ENCODE data around the gene ABCC1.

Gene ABCC1

GRCh38 chr16:16051132-16051531, 101.7 kb downstream of the ABCC1 start:
- no peak for DNase-seq

GRCh38 chr16:16052916-16053315, 103.5 kb downstream of the ABCC1 start:
- no peak for DNase-seq

- DNase-seq: no peak
These were observed 107.7 kb downstream of the ABCC1 start for GRCh38 chr16:16057102-16057501.

- DNase-seq: no peak
These were observed 109.7 kb downstream of the ABCC1 start for GRCh38 chr16:16059160-16059559.

- no peak for DNase-seq
These were observed 110.6 kb downstream of the ABCC1 start for GRCh38 chr16:16059895-16060590.

- no peak for DNase-seq
These were observed 112.9 kb downstream of the ABCC1 start for GRCh38 chr16:16062023-16062937.

GRCh38 chr16:16063683-16064082, 114.3 kb downstream of the ABCC1 start:
- no peak for DNase-seq

- DNase-seq: no peak
These were observed 115.5 kb downstream of the ABCC1 start for GRCh38 chr16:16064874-16065384.

GRCh38 chr16:16067127-16067526, 117.7 kb downstream of the ABCC1 start:
- DNase-seq: no peak

GRCh38 chr16:16071631-16072244, 122.3 kb downstream of the ABCC1 start:
- no peak for DNase-seq

GRCh38 chr16:16073001-16073545, 123.7 kb downstream of the ABCC1 start:
- no peak for DNase-seq

- DNase-seq: no peak
These were observed 124.8 kb downstream of the ABCC1 start for GRCh38 chr16:16073891-16074881.

- DNase-seq: no peak
These were observed 126.3 kb downstream of the ABCC1 start for GRCh38 chr16:16075488-16076422.

- DNase-seq: no peak
These were observed 127.0 kb downstream of the ABCC1 start for GRCh38 chr16:16076423-16076813.

GRCh38 chr16:16080465-16081065, 131.1 kb downstream of the ABCC1 start:
- no peak for DNase-seq

- no peak for DNase-seq
These were observed 131.7 kb downstream of the ABCC1 start for GRCh38 chr16:16081141-16081540.

GRCh38 chr16:16082255-16082654, 132.8 kb downstream of the ABCC1 start:
- no peak for DNase-seq

GRCh38 chr16:16083421-16084156, 134.2 kb downstream of the ABCC1 start:
- DNase-seq: no peak

GRCh38 chr16:16084874-16085273, 135.5 kb downstream of the ABCC1 start:
- DNase-seq: no peak
